Lung (tissue), 16 donors: ENCODE data around the gene THAP4. TPM values are rescaled to one million over a fixed set of nuclear protein-coding genes. Genes with fewer than 3 reads are reported as not detected.

ENCODE experiments used
- ATAC-seq: fragments of 200-7000 bp; cut with Tn5 transposase; one replicate; pipeline ENCODE4 v1.9.1; 2020; ENCODE audit warnings: moderate number of reproducible peaks; ENCODE audit not compliant: insufficient read depth, low FRiP score
- DNase-seq, 3 donors: peaks; one replicate each; pipeline ENCODE4 v3.0.0-alpha.2; 2013 to 2017
- H3K27ac ChIP-seq, 2 donors: one replicate each; pipeline ENCODE4 v1.5.1; 2013; ENCODE audit warnings: mild to moderate bottlenecking in 2 of 2, moderate library complexity in 2 of 2, control low read depth in 1 of 2, inconsistent platforms in 1 of 2, low read depth in 1 of 2, low read length in 1 of 2
- H3K27me3 ChIP-seq, 3 donors: one replicate each; pipeline ENCODE4 v1.5.1; 2013; ENCODE audit warnings: low read length in 2 of 3; ENCODE audit not compliant: control insufficient read depth in 3 of 3, insufficient read depth in 3 of 3
- H3K36me3 ChIP-seq, 4 donors: one replicate each; pipeline ENCODE4 v1.5.1; 2013; ENCODE audit warnings: low read length in 4 of 4, mild to moderate bottlenecking in 1 of 4, moderate library complexity in 1 of 4; ENCODE audit not compliant: control insufficient read depth in 4 of 4, insufficient read depth in 4 of 4
- H3K4me1 ChIP-seq, 5 donors: one replicate each; pipeline ENCODE4 v1.5.1; 2013; ENCODE audit warnings: low read length in 5 of 5, mild to moderate bottlenecking in 2 of 5, moderate library complexity in 1 of 5; ENCODE audit not compliant: control insufficient read depth in 5 of 5, insufficient read depth in 5 of 5
- H3K4me3 ChIP-seq: one replicate; pipeline ENCODE4 v1.5.1; 2013; ENCODE audit warnings: mild to moderate bottlenecking, control low read depth, moderate library complexity
- H3K9ac ChIP-seq, 2 donors: one replicate each; pipeline ENCODE4 v1.5.1; 2013; ENCODE audit warnings: low read length in 2 of 2, control low read depth in 1 of 2; ENCODE audit not compliant: insufficient read depth in 1 of 2
- H3K9me3 ChIP-seq, 4 donors: one replicate each; pipeline ENCODE4 v1.5.1; 2013; ENCODE audit warnings: low read length in 3 of 4, mild to moderate bottlenecking in 1 of 4, moderate library complexity in 1 of 4; ENCODE audit not compliant: control insufficient read depth in 4 of 4, insufficient read depth in 3 of 4
- WGBS, 2 donors: extraction: QIAGEN DNeasy Blood & Tissue Kit; methylation state at CpG; one replicate each; pipeline ENCODE4 v1.1.7; 2013; 5-methylcytosine and 5-hydroxymethylcytosine counted together
- long read RNA-seq, 5 donors: transcript quantifications; one replicate each; lab custom pipeline, GENCODE V29; 2026
- polyA plus RNA-seq, 2 donors: library from polyadenylated mRNA; stranded (reverse); fragments of 200-250 nt; gene quantifications; one replicate each; pipeline ENCODE4 v1.2.1, GENCODE V29; 2013
- total RNA-seq, 2 donors: library from RNA; depleted of rRNA in 1 of 2; stranded (reverse); fragments of >200 nt in 1 of 2; gene quantifications; one replicate each; pipeline ENCODE4 v1.2.1, GENCODE V29; 2014 to 2021
- TF ChIP-seq, protein P1 (sequence below): IDR thresholded peaks from 2 replicates; pipeline ENCODE4 v1.5.1; 2012; ENCODE audit warnings: mild to moderate bottlenecking; ENCODE audit errors: control extremely low read depth, extremely low read depth
- donor health status: control.
- donor health status: control.
- donor health status: Bipolar disorder and iron deficiency.
- donor health status: healthy.
- donor health status: DM: yes; HTN: yes; CAD: no.

The THAP4 gene, protein sequence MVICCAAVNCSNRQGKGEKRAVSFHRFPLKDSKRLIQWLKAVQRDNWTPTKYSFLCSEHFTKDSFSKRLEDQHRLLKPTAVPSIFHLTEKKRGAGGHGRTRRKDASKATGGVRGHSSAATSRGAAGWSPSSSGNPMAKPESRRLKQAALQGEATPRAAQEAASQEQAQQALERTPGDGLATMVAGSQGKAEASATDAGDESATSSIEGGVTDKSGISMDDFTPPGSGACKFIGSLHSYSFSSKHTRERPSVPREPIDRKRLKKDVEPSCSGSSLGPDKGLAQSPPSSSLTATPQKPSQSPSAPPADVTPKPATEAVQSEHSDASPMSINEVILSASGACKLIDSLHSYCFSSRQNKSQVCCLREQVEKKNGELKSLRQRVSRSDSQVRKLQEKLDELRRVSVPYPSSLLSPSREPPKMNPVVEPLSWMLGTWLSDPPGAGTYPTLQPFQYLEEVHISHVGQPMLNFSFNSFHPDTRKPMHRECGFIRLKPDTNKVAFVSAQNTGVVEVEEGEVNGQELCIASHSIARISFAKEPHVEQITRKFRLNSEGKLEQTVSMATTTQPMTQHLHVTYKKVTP
- total RNA-seq (10 to 100 TPM; 43.9 to 46.0 TPM), polyA plus RNA-seq (10 to 100 TPM; 40.0 to 53.7 TPM)
- long read RNA-seq, donor 1, transcript THAP4-204 (6 exons, 2,367 nt): major isoform, 11 of 36 reads
- long read RNA-seq, donor 1, partial matches to known transcripts: 18 of 36 reads
- long read RNA-seq, donor 1, other reads (novel, unspliced or antisense): 0 of 36 reads
- long read RNA-seq, donor 2, partial matches to known transcripts: 47 of 50 reads
- long read RNA-seq, donor 2, other reads (novel, unspliced or antisense): 0 of 50 reads
- long read RNA-seq, donor 3, partial matches to known transcripts: 11 of 17 reads
- long read RNA-seq, donor 3, other reads (novel, unspliced or antisense): 0 of 17 reads
- long read RNA-seq, donor 4, partial matches to known transcripts: 0 of 3 reads
- long read RNA-seq, donor 4, other reads (novel, unspliced or antisense): 0 of 3 reads
- long read RNA-seq, donor 5, transcript THAP4-204 (6 exons, 2,367 nt): major isoform, 9 of 27 reads
- long read RNA-seq, donor 5, partial matches to known transcripts: 14 of 27 reads
- long read RNA-seq, donor 5, other reads (novel, unspliced or antisense): 0 of 27 reads

DNA sequence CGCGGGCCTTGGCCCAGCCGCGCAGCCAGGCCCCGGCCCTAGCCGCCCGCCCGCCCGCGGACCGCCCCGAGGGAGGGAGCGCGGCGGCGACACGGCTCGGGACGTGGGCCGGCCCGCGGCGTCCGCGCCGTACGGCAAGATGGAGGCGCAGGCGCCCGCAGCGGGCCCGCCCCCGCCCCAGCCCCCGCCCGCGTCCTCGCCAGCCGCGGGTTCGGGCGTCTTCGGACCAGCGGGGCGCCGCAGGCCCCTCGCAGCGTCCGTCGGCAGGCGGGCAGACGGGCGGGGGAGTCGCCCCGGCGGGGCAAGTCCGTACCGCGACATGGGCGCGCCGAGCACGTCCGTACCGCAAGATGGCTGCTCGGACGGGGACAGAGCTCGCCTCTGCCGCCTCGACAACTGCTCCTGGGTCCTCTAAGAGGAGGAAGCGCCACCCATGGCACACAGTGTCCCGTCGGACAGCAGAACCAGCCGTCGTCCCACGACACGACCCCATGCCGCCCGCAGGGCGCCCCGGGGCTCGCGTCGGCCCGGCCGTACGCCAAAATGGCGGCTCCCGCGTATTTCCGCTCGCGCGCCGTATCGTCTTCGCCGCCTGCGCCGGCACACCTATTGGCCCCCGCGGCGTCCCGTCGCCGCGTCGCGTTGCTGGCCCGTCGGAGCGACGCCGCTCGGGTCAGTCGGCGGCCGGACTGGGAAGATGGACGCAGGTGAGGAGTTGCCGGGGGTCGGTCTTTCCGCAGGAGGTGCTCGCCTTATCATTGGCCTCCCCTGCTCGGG lies at the start of gene THAP4, which contains the start of gene ATG4B:
Gene THAP4, minus strand, starts transcription at position 141 of the 777 bp plus-strand sequence. CDS start 141 bp downstream, outside the sequence.
Gene ATG4B, plus strand, starts transcription at position 676 of the 777 bp plus-strand sequence. Its CDS starts 22 bp downstream, at position 698.
- 0% methylated on average over 116 to 123 of the region's 123 CpGs for WGBS, 2 donors
- H3K9me3 ChIP-seq: no peaks in the 10 kb centered on the region
- TF ChIP-seq, protein P1, sequence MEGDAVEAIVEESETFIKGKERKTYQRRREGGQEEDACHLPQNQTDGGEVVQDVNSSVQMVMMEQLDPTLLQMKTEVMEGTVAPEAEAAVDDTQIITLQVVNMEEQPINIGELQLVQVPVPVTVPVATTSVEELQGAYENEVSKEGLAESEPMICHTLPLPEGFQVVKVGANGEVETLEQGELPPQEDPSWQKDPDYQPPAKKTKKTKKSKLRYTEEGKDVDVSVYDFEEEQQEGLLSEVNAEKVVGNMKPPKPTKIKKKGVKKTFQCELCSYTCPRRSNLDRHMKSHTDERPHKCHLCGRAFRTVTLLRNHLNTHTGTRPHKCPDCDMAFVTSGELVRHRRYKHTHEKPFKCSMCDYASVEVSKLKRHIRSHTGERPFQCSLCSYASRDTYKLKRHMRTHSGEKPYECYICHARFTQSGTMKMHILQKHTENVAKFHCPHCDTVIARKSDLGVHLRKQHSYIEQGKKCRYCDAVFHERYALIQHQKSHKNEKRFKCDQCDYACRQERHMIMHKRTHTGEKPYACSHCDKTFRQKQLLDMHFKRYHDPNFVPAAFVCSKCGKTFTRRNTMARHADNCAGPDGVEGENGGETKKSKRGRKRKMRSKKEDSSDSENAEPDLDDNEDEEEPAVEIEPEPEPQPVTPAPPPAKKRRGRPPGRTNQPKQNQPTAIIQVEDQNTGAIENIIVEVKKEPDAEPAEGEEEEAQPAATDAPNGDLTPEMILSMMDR: no peak
- peak; percentile 91 for ATAC-seq
- peak within 1 kb of the TSS; percentile 99 for H3K27ac ChIP-seq
- H3K9ac ChIP-seq: peak within 1 kb of the TSS; percentile 73 to 90
- H3K4me3 ChIP-seq: peak within 1 kb of the TSS; percentile 97
- peak; percentile 88 to 94 (median 91) for DNase-seq
- no peaks in the 10 kb centered on the region for H3K27me3 ChIP-seq
- peaks cover 0 to 23% (median 17%) of the 10 kb centered on the region in 4 donors for H3K36me3 ChIP-seq
- H3K4me1 ChIP-seq: peaks cover 6 to 26% (median 15%) of the 10 kb centered on the region in 5 donors

DNA sequence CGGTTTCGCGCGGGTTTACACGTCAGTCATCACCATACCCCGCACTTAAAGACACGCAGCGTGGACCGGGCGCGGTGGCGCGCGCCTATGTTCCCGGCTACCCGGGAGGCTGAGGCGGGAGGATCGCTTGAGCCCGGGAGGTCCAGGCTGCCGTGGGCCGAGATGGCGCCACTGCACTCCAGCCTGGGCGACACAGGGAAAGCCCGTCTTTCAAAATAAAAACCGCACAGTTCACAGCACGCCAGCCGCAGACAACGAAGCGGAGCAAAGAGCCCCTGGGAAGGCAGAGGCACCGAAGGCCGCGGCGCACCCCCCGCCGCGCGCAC lies 49.3 kb upstream of the THAP4 start:
- H3K9ac ChIP-seq: peak overlapping the region in 1 of 2 donors; percentile 6
- DNase-seq (no peak), ATAC-seq (no peak)
- peaks cover 8 to 19% (median 10%) of the 10 kb centered on the region in 5 donors for H3K4me1 ChIP-seq
- H3K27me3 ChIP-seq: no peaks in the 10 kb centered on the region
- H3K36me3 ChIP-seq: peaks cover 0 to 19% (median 15%) of the 10 kb centered on the region in 4 donors
- peak overlapping the region; percentile 99 for H3K4me3 ChIP-seq
- TF ChIP-seq, protein P1: no peak
- H3K27ac ChIP-seq: peak overlapping the region; percentile 56 to 80
- 0% methylated on average over 31 to 37 of the region's 37 CpGs for WGBS, 2 donors
- no peaks in the 10 kb centered on the region for H3K9me3 ChIP-seq

DNA sequence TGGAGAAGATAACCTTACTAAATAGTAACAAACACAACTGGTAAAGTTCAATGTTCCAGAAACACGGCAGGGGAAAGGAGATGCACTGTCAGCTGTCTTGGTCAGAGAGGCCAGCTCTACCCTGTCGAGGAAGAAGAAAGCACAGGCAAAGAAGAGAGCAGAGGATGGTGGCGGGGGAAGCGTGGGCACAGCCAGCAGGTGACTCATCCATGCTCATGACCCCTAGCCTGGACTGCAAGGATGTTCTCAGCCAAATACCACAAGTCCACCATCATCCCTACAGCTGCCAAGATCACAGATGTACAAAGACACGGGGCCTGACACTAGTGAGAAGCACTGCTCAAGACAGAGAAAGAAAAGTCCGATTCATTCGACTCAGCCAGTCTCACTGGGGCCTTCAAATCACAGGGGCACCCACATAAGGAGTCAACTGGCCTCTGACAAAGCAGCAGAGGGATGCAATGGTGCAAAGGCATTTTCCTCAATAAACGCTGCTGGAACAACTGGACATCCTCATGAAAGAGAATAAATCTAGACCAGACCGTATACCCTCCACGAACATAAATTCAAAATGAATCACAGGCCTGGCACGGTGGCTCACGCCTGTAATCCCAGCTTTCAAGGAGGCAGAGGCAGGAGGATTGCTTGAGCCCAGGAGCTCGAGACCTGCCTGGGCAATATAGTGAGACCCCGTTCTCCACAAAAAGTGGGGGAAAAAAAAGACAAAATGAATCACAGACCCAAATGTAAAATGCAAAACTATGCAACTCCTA lies 44.1 kb upstream of the THAP4 start:
- peaks cover 0 to 30% (median 27%) of the 10 kb centered on the region in 4 donors for H3K36me3 ChIP-seq
- peak; percentile 70 for ATAC-seq
- WGBS, 2 donors: 90 to 93% methylated on average over 14 of the region's 14 CpGs
- TF ChIP-seq, protein P1: no peak
- peaks cover 0 to 7% (median 4%) of the 10 kb centered on the region in 5 donors for H3K4me1 ChIP-seq
- no peak overlapping the region for H3K27ac ChIP-seq
- no peaks in the 10 kb centered on the region for H3K27me3 ChIP-seq
- DNase-seq: no peak
- no peak overlapping the region for H3K4me3 ChIP-seq
- no peaks in the 10 kb centered on the region for H3K9me3 ChIP-seq
- H3K9ac ChIP-seq: no peak overlapping the region
